Measurements from ENCODE around the gene DCUN1D1. TPM values are rescaled to one million over a fixed set of nuclear protein-coding genes. Genes with fewer than 3 reads are reported as not detected.
A peak's percentile ranks its signal among the peaks of the same experiment; 100 is the strongest.

DCUN1D1 gene
- total RNA-seq, 2 donors from 2014 or later: 13.4 to 26.6 TPM

DNA sequence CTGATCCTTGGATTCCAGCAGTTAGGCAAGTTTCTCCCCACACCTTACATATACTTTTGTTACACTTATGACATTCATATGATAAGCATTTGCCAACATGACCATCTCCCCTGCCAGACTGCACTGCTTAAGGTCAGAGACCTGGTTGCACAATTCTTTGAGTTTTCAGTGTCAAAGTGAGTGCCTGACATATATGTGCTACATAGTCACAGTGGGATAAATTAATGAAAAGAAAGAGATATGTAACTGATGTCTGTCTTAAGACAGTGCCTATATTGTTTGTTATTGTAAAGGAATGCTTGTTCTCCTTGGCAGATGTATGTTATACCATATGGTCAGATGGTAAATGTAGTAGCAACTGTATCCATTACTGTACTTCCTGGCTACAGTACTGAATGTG is 3.5 kb upstream of the DCUN1D1 start:
- DNase-seq (ENCODE audit: low spot score): no peak
- TF ChIP-seq, protein P1, sequence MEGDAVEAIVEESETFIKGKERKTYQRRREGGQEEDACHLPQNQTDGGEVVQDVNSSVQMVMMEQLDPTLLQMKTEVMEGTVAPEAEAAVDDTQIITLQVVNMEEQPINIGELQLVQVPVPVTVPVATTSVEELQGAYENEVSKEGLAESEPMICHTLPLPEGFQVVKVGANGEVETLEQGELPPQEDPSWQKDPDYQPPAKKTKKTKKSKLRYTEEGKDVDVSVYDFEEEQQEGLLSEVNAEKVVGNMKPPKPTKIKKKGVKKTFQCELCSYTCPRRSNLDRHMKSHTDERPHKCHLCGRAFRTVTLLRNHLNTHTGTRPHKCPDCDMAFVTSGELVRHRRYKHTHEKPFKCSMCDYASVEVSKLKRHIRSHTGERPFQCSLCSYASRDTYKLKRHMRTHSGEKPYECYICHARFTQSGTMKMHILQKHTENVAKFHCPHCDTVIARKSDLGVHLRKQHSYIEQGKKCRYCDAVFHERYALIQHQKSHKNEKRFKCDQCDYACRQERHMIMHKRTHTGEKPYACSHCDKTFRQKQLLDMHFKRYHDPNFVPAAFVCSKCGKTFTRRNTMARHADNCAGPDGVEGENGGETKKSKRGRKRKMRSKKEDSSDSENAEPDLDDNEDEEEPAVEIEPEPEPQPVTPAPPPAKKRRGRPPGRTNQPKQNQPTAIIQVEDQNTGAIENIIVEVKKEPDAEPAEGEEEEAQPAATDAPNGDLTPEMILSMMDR (IDR thresholded peaks at IDR 0.05): no peak
- no peaks in the 10 kb centered on the region for H3K9me3 ChIP-seq
- no peak overlapping the region for H3K27ac ChIP-seq
- ATAC-seq (ENCODE audit: insufficient number of reproducible peaks, low FRiP score, low read depth): no peak
- H3K4me3 ChIP-seq: no peak overlapping the region
- no peaks in the 10 kb centered on the region for H3K27me3 ChIP-seq (replicated peaks; ENCODE audit: insufficient read depth)
- H3K4me1 ChIP-seq (ENCODE audit: control insufficient read depth in 1 of 2, low read depth in 2 of 2): peaks cover 5 to 12% of the 10 kb centered on the region in 2 donors
- H3K36me3 ChIP-seq: no peaks in the 10 kb centered on the region

DNA sequence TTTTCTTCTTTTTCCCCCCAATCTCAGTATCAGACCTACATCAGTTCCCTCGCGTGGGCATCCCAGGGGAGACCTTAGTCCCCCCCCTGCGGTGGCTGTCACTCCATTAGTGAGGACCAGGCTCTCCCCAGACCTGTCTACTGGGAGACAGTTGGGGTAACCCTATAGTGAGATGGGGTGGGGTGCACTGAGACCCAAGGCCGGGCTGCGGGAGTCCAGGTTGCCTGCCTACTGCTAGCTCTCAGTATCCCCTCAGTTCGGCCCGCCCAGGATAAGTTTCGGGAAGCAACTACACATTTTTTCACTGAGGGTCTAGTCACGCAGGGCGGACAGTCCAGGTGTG is 671 bp upstream of the DCUN1D1 start:
- H3K36me3 ChIP-seq: no peaks in the 10 kb centered on the region
- no peaks in the 10 kb centered on the region for H3K9me3 ChIP-seq
- H3K27ac ChIP-seq: peak overlapping the region; percentile 45 to 66
- TF ChIP-seq, protein P1 (IDR thresholded peaks at IDR 0.05): no peak
- H3K4me1 ChIP-seq (ENCODE audit: control insufficient read depth in 1 of 2, low read depth in 2 of 2): peaks cover 12 to 20% of the 10 kb centered on the region in 2 donors
- DNase-seq (ENCODE audit: low spot score) (no peak), ATAC-seq (ENCODE audit: insufficient number of reproducible peaks, low FRiP score, low read depth) (no peak)
- H3K27me3 ChIP-seq (replicated peaks; ENCODE audit: insufficient read depth): no peaks in the 10 kb centered on the region
- peak overlapping the region; percentile 96 for H3K4me3 ChIP-seq

DNA sequence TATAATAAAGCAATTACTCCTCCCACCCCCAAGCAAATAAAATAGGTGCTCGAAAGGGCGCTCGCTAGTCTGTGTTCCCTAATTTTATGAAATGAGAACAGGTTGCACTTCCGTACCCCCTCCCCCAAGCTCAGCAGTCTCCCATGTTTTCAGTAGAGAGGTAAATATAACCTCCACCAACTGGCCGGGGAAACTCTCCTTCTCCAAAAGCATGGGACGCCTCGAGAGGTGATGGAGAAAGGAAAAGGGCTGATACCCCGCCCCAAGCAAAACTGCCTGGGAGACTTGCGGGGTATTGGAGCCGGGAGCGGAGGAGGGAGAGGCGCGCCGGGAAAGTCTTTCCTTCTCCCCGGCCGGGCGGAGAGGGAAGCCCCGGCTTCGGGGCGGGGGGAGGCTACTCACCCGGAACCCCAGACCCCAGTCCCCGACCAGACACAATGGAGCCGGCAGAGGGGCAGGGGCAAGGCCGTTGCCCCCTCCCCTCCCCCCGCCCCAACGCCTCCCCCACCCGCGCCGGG is 605 bp downstream of the DCUN1D1 start:
- H3K36me3 ChIP-seq: no peaks in the 10 kb centered on the region
- peaks cover 12 to 20% of the 10 kb centered on the region in 2 donors for H3K4me1 ChIP-seq (ENCODE audit: control insufficient read depth in 1 of 2, low read depth in 2 of 2)
- H3K27ac ChIP-seq: peak overlapping the region; percentile 43 to 47
- DNase-seq (ENCODE audit: low spot score): no peak
- H3K27me3 ChIP-seq (replicated peaks; ENCODE audit: insufficient read depth): no peaks in the 10 kb centered on the region
- TF ChIP-seq, protein P1 (IDR thresholded peaks at IDR 0.05): no peak
- H3K9me3 ChIP-seq: no peaks in the 10 kb centered on the region
- peak; percentile 13 for ATAC-seq (ENCODE audit: insufficient number of reproducible peaks, low FRiP score, low read depth)
- H3K4me3 ChIP-seq: peak overlapping the region; percentile 96

DNA sequence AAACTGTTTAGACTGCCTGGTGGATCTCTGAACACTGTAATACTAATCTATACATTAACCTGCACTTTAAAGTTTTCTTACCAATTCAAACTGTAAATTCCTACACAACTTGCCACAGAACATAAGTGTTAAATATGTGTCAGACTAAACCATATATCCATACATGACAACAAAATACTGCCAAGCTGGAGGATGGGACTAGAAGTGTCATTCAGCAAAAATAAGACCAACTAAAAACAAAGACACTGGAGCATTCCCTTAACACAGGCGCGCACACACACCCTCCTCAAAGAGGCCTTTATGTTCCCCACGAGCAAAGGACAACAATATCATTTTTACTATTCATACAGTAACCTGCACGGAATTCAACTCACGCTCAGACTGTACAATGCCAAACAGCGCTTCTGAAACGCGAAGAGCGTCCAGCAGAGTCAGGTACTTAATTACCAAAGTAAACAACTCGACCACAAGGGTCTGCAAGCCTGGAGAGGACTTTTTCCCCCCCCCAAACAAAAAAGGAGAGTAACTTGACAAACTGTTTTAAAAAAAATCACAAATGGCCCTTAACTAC is 1.1 kb downstream of the DCUN1D1 start:
- Histone ChIP-seq H3K36me3 (no peaks in the 10 kb centered on the region), H3K9me3 (no peaks in the 10 kb centered on the region), H3K27ac (no peak overlapping the region), H3K4me1 (ENCODE audit: control insufficient read depth in 1 of 2, low read depth in 2 of 2) (peaks cover 12 to 20% of the 10 kb centered on the region in 2 donors), H3K4me3 (peak overlapping the region; percentile 96), H3K27me3 (replicated peaks; ENCODE audit: insufficient read depth) (no peaks in the 10 kb centered on the region)
- TF ChIP-seq, protein P1 (IDR thresholded peaks at IDR 0.05): no peak
- DNase-seq (ENCODE audit: low spot score): no peak
- no peak for ATAC-seq (ENCODE audit: insufficient number of reproducible peaks, low FRiP score, low read depth)

DNA sequence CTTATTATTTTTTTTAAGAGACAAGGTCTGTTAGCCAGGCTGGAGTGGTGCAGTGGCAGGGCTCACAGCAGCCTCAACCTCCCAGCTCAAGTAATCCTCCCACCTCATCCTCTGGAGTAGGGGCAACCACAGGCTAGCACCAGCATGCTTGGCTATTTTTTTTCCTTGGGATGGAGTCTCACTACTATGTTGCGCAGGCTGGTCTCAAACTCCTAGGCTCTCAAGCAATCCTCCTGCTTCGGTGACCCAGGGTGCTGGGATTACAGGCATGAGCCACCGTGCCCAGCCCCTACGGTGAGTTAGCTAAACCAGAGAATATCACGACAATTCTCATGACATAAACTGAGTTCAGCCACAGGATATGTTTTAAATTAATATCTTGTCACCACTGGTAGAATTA is 2.0 kb downstream of the DCUN1D1 start:
- no peak for ATAC-seq (ENCODE audit: insufficient number of reproducible peaks, low FRiP score, low read depth)
- peak overlapping the region; percentile 96 for H3K4me3 ChIP-seq
- H3K27ac ChIP-seq: no peak overlapping the region

More for the DNA sequence above, 2.0 kb downstream of the DCUN1D1 start:
- TF ChIP-seq, protein P1 (IDR thresholded peaks at IDR 0.05): no peak
- DNase-seq (ENCODE audit: low spot score): no peak
- no peaks in the 10 kb centered on the region for H3K27me3 ChIP-seq (replicated peaks; ENCODE audit: insufficient read depth)
- peaks cover 12 to 20% of the 10 kb centered on the region in 2 donors for H3K4me1 ChIP-seq (ENCODE audit: control insufficient read depth in 1 of 2, low read depth in 2 of 2)
- H3K36me3 ChIP-seq: no peaks in the 10 kb centered on the region
- H3K9me3 ChIP-seq: no peaks in the 10 kb centered on the region
